ENCODE measurements around the gene CTAGE6.
"Not testable (repeated sequence)": the region's sequence is repeated elsewhere in the genome, so short reads cannot be mapped to it uniquely, and the experiment has no call there.

CTAGE6 gene

DNA sequence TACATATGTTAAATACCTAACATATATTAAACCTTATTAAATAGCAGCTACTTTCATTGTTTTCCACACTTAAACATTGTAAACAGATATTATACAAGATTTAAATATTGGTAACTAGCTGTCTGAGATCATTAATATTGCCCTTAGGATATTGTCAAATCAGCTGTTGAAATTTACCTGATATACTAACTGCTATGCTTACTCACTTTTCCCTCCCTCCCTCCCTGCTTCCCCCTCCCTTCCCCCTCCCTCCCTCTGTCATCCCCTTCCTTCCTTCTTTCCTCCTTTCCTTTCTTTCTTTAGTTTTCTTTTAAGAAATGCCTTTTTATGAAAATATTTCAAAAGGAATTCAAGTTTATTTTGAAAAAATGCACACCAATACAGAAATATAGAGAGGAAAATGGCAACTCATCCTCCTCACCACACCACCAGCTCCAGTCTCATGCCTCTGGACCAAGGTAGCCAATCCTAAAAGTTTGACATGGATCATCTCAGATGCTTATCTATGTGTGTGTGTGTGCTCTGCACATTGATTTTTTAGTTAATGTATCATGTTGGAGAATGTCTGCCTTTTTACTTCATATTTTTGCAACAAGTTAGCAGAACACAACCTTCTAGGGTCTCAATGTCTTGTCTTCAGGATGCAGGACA, 41.8 kb downstream of the CTAGE6 start:
- not testable (repeated sequence) for DNase-seq

DNA sequence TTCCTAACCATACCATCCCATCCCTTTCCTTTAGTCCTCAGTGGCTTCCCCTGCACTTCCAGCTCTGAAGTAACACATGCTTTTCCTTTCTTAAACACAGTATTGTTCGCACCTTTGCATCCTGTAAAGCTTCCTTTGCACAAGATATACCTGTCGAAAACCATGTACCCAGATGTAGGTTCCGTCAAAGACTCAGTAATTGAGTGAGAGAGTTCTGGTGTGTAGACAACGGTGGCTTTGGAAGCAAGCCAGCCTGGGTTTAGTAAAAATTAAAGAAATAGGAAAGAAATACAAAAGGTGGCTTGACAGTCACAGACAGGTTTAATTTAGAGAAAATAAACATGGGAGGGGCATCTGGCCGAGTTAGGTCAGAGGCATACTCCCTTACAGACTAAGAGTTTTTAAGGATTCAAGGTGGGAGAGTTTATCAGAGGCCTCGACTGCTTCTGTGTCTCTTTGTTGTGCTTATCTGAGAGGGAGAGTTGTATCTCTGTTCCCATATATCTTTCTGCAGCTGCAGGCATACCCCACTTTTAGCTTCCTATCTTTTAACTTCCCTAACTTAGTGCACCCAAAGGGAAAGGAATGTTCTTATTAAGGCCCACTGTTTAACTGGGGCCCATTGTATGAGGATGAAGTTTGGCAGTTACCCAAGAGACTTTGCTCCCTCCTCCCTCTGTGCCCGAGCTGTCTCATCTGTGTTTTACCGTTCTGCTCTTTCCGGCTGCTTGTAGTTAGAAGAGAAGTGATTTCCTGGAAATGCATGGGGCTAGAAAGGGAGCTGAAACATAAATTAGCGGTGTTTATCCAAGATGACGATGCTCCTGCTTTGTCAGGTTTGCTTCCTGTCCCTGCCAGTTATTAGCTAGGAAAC, 42.7 kb downstream of the CTAGE6 start:
- not testable (repeated sequence) for DNase-seq

DNA sequence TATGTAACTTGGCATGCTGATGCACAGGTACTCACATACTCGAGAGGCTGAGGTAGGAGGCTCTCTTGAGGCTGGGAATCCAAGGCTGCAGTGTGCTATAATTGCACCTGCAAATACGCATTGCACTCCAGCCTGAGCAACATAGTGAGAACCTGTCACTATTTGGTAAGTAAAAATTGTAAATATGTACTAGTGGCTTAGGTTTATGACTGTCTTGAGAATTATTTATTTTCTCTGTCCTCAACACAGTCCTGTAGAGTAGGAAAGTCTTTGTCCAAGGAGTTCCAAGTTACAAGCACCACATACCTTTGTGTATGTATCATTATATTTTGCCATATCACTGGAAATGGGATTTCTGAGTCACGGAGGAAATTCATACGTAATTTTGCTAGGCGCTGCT, 45.1 kb downstream of the CTAGE6 start:
- DNase-seq: not testable (repeated sequence)

DNA sequence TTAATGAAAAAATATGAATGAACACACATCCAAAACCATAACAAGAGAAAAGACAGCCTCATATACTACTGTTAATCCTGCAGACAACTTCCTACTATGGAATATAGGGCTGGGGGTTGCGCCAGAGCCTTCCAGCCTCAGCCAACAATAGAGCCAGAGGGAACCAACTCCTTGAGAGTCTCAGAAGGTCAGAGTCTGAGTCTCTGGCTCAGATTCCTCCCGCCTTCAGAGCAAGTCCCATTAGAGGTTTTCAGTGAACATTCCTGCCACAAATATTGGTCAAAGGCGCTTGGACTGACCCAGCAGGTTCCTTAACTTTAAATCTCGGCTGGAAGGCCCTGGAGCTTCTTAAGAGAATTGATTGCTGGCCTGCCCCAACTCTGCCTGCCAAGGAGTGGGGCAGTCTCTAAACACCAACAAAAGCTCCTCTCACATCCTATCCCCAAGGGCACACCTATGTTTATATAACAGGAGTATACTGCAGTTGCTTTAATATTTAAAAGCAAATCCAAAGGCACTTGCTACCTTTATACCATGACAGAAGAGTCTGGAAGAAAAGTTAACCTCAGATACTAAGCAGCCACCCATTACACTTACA, 45.7 kb downstream of the CTAGE6 start:
- not testable (repeated sequence) for DNase-seq

DNA sequence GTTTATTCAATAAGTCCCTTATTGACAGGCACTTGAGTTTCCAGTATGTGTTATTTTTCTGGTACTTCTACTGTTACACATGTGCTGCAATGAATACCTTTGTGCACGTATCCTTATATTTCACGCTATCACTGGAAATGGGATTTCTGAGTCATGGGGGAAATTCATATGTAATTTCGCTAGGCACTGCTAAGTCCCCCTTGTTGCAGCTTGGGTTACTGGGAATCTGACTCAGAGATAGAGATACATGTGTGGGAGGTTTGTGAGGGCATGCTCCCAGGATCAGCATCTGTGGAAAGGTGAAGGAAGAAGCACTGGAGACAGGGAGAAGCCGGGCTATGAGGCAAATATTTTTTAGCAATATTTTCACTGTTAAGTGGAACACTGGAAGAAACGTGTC, 47.6 kb downstream of the CTAGE6 start:
- DNase-seq: not testable (repeated sequence)

Data from activated CD4-positive, alpha-beta T cell treated with anti-CD3 and anti-CD28 coated beads, Interleukin-10, Interleukin-2, amounts not matched to agents 100 ng/mL and 50 ng/mL, durations not matched to agents 16 hours and 8 hours (primary cell).